Measurements from ENCODE around the gene DDX18. TPM values are rescaled to one million over a fixed set of nuclear protein-coding genes. Genes with fewer than 3 reads are reported as not detected.

The DDX18 gene
- total RNA-seq, 2 experiments from 2014 or later: 68.5 to 160 TPM

DNA sequence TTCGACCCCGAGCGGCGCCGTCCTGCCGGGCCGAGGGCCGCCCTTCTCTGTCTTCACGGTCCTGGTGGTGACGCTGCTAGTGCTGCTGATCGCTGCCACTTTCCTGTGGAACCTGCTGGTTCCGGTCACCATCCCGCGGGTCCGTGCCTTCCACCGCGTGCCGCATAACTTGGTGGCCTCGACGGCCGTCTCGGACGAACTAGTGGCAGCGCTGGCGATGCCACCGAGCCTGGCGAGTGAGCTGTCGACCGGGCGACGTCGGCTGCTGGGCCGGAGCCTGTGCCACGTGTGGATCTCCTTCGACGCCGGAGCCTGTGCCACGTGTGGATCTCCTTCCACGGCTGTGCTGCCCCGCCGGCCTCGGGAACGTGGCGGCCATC is 45.0 kb downstream of the DDX18 start:
- Histone ChIP-seq H3K36me3 (ENCODE audit: insufficient read depth, low read length) (no peaks in the 10 kb centered on the region; the same call in 1 of the 2 replicates), H3K27ac (ENCODE audit: low read depth, low read length, poor library complexity, severe bottlenecking) (no peak overlapping the region), H3K4me1 (ENCODE audit: insufficient read depth, low read length, poor library complexity, severe bottlenecking) (no peaks in the 10 kb centered on the region), H3K4me2 (ENCODE audit: low read length) (no peak overlapping the region), H3K79me2 (ENCODE audit: insufficient read depth, low read depth, low read length) (no peaks in the 10 kb centered on the region), H3K9me3 (ENCODE audit: low read length) (no peaks in the 10 kb centered on the region), H3K9me2 (ENCODE audit: insufficient read depth, low read length) (no peaks in the 10 kb centered on the region), H3K4me3 (ENCODE audit: low read depth, low read length, poor library complexity, severe bottlenecking) (no peak overlapping the region), H4K20me1 (ENCODE audit: insufficient read depth, low read length) (no peaks in the 10 kb centered on the region), H2AFZ (ENCODE audit: low read length) (no peak overlapping the region)
- intact Hi-C loops (cut with micrococcal nuclease; ENCODE audit: unreplicated experiment): no loop called here
- no TSS peak for BruUV-seq (replicated peaks)
- CTCF ChIA-PET (ENCODE audit: unreplicated experiment): no interaction called here
- TF ChIP-seq EZH2phosphoT487 (IDR thresholded peaks at IDR 0.05; ENCODE audit: borderline replicate concordance, low read depth, low read length) (no peak), CTCF (conservative IDR thresholded peaks at IDR 0.05; ENCODE audit: low read length) (no peak)
- POLR2A ChIA-PET: no interaction called here
- DNase-seq (ENCODE audit: low spot score): no peak

DNA sequence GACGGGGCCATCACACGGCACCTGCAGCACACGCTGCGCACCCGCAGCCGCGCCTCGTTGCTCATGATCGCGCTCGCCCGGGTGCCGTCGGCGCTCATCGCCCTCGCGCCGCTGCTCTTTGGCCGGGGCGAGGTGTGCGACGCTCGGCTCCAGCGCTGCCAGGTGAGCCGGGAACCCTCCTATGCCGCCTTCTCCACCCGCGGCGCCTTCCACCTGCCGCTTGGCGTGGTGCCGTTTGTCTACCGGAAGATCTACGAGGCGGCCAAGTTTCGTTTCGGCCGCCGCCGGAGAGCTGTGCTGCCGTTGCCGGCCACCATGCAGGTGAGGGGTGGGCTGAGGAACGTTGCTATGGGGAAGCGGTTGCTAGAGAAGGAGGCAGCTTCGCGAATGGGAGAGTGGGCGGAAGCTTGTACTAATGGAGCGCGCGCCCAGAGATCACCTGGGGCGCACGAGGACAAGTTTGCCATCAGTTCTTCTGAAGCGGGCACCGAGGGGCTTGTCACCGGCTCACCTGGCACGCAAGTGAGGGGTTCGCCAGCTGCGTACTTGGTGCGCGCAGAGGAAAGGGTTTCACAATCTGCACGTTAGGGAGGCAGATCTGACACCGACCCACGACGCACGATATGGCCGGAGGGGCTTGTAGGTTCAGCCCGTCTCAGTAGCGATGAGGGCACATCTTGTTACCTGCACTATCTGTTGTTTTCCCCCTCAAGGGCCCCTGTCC is 45.6 kb downstream of the DDX18 start:
- Histone ChIP-seq H4K20me1 (ENCODE audit: insufficient read depth, low read length) (no peaks in the 10 kb centered on the region), H3K4me1 (ENCODE audit: insufficient read depth, low read length, poor library complexity, severe bottlenecking) (no peaks in the 10 kb centered on the region), H3K27ac (ENCODE audit: low read depth, low read length, poor library complexity, severe bottlenecking) (no peak overlapping the region), H3K9me2 (ENCODE audit: insufficient read depth, low read length) (no peaks in the 10 kb centered on the region), H3K4me2 (ENCODE audit: low read length) (no peak overlapping the region), H2AFZ (ENCODE audit: low read length) (no peak overlapping the region), H3K9me3 (ENCODE audit: low read length) (no peaks in the 10 kb centered on the region), H3K4me3 (ENCODE audit: low read depth, low read length, poor library complexity, severe bottlenecking) (no peak overlapping the region), H3K79me2 (ENCODE audit: insufficient read depth, low read depth, low read length) (no peaks in the 10 kb centered on the region), H3K36me3 (ENCODE audit: insufficient read depth, low read length) (no peaks in the 10 kb centered on the region; the same call in 1 of the 2 replicates)
- ChIA-PET POLR2A (no interaction called here), CTCF (ENCODE audit: unreplicated experiment) (no interaction called here)
- intact Hi-C loops (cut with micrococcal nuclease; ENCODE audit: unreplicated experiment): no loop called here
- BruUV-seq (replicated peaks): no TSS peak
- DNase-seq (ENCODE audit: low spot score): no peak
- TF ChIP-seq CTCF (conservative IDR thresholded peaks at IDR 0.05; ENCODE audit: low read length) (no peak), EZH2phosphoT487 (IDR thresholded peaks at IDR 0.05; ENCODE audit: borderline replicate concordance, low read depth, low read length) (no peak)

DNA sequence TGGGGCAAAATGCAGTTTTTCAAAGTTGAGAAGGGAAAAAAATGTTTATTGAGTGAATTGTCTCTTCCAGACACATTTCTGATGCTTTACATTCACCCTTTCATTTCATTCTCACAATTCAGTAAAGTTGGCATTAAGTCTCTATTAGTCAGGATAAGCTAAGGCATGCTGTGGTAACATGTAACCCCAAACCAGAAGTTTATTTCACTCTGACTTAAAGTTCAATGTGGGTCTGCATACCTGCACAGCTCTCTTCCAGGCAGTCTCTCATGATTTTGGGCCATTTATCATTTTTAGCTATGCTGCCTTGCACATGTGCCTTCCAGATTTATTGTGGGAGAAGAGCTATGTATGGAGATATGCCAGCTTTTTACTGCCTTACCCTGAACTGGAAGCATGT is 48.0 kb downstream of the DDX18 start:
- Histone ChIP-seq H3K36me3 (ENCODE audit: insufficient read depth, low read length) (no peaks in the 10 kb centered on the region; the same call in 1 of the 2 replicates), H3K4me1 (ENCODE audit: insufficient read depth, low read length, poor library complexity, severe bottlenecking) (no peaks in the 10 kb centered on the region), H3K4me2 (ENCODE audit: low read length) (no peak overlapping the region), H3K79me2 (ENCODE audit: insufficient read depth, low read depth, low read length) (no peaks in the 10 kb centered on the region), H4K20me1 (ENCODE audit: insufficient read depth, low read length) (no peaks in the 10 kb centered on the region), H3K4me3 (ENCODE audit: low read depth, low read length, poor library complexity, severe bottlenecking) (no peak overlapping the region), H2AFZ (ENCODE audit: low read length) (no peak overlapping the region), H3K27ac (ENCODE audit: low read depth, low read length, poor library complexity, severe bottlenecking) (no peak overlapping the region), H3K9me3 (ENCODE audit: low read length) (no peaks in the 10 kb centered on the region), H3K9me2 (ENCODE audit: insufficient read depth, low read length) (no peaks in the 10 kb centered on the region)
- no peak for TF ChIP-seq CTCF (conservative IDR thresholded peaks at IDR 0.05; ENCODE audit: low read length)
- DNase-seq (ENCODE audit: low spot score): no peak
- POLR2A ChIA-PET: interaction anchor here (0.7 kb wide), 1 partner anchor 10 kb away, joined by 3 read pairs; no protein-coding TSS in a partner anchor
- BruUV-seq (replicated peaks): no TSS peak
- CTCF ChIA-PET (ENCODE audit: unreplicated experiment): no interaction called here
- intact Hi-C loops (cut with micrococcal nuclease; ENCODE audit: unreplicated experiment): no loop called here
